Lower leg skin (tissue), 4 donors: ENCODE data around the gene GPX5. TPM values are rescaled to one million over a fixed set of nuclear protein-coding genes. Genes with fewer than 3 reads are reported as not detected.
"Not testable (repeated sequence)": the region's sequence is repeated elsewhere in the genome, so short reads cannot be mapped to it uniquely, and the experiment has no call there.

Experiments used
- DNase-seq, 2 donors: peaks; one replicate each; pipeline ENCODE4 v3.0.0-alpha.2; 2019; ENCODE audit warnings: low spot score in 2 of 2
- H3K4me3 ChIP-seq: fragments of 200-600 bp; sonication (generic); 2 replicates; pipeline ENCODE4 v1.5.1; 2017; ENCODE audit warnings: mild to moderate bottlenecking, low read depth; ENCODE audit not compliant: poor library complexity, severe bottlenecking
- POLR2A ChIP-seq, 2 donors: fragments of 450-650 bp; IDR thresholded peaks; one replicate each; pipeline ENCODE4 v1.6.1; 2016 to 2017; ENCODE audit warnings: antibody characterized with exemption in 2 of 2, mild to moderate bottlenecking in 1 of 2, moderate library complexity in 1 of 2
- WGBS, 2 donors: methylation state at CpG; one replicate each; pipeline ENCODE4 v1.1.5; 2018; 5-methylcytosine and 5-hydroxymethylcytosine counted together
- intact Hi-C: fragments of 100-400 bp; cut with DNase I; formaldehyde crosslinking; loops from one replicate; pipeline ENCODE4 v1.15.0; 2023; ENCODE audit warnings: low total_unique reads
- total RNA-seq, 4 donors: library from RNA; depleted of rRNA; stranded (reverse); fragments of >200 nt; gene quantifications; one replicate each; pipeline ENCODE4 v1.1.0, GENCODE V29; 2016
- TF ChIP-seq, protein P1 (sequence below), 3 donors: fragments of 450-650 bp; IDR thresholded peaks; one replicate each; pipeline ENCODE4 v1.5.1; 2016; ENCODE audit warnings: antibody characterized with exemption in 3 of 3, mild to moderate bottlenecking in 3 of 3, moderate library complexity in 2 of 3

Gene GPX5
- total RNA-seq, 4 donors from 2014 or later, result not detected

DNA sequence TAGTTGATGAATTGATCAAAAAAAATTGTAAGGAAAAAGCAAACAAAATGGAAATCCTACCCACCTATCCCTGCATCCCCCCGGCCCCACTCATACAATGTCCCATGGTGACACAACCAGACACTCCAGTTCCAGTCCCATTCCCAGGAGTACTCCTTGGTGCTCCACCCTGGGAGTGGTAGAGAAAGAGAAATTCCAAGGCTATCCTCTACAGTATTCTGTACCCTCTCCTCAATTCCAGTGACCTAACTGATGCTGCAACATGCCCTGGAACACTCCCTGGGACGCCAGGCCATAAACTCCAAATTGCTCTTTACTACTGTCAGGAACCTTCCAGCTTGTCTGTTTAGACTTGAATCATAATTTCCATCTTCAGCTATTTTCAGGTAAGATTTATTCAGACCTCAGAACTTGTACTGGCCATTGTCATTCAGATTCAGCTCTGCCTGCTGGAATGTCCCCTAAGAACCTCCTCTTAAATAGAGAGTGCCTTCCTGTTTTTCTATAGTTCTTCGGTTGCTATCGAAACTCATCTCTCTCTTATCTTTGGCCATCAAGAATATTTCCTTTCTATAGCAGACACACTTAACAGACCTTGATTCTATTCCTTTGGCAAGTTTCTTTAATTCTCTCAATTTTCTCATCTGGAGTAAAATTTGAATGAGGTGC is 18.7 kb upstream of the GPX5 start:
- DNase-seq, result no peak
- no peak for TF ChIP-seq POLR2A (IDR thresholded peaks at IDR 0.05)
- TF ChIP-seq, protein P1, sequence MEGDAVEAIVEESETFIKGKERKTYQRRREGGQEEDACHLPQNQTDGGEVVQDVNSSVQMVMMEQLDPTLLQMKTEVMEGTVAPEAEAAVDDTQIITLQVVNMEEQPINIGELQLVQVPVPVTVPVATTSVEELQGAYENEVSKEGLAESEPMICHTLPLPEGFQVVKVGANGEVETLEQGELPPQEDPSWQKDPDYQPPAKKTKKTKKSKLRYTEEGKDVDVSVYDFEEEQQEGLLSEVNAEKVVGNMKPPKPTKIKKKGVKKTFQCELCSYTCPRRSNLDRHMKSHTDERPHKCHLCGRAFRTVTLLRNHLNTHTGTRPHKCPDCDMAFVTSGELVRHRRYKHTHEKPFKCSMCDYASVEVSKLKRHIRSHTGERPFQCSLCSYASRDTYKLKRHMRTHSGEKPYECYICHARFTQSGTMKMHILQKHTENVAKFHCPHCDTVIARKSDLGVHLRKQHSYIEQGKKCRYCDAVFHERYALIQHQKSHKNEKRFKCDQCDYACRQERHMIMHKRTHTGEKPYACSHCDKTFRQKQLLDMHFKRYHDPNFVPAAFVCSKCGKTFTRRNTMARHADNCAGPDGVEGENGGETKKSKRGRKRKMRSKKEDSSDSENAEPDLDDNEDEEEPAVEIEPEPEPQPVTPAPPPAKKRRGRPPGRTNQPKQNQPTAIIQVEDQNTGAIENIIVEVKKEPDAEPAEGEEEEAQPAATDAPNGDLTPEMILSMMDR (IDR thresholded peaks at IDR 0.05), result no peak
- H3K4me3 ChIP-seq, result no peak overlapping the region
- 64 to 65% methylated on average over 4 of the region's 4 CpGs for WGBS, 2 donors
- intact Hi-C loops, result no loop called here

GRCh38 chr6:28511628-28512300 is 13.9 kb upstream of the GPX5 start:
- no peak overlapping the region for H3K4me3 ChIP-seq
- DNase-seq, result no peak
- intact Hi-C loops, result no loop called here
- TF ChIP-seq, protein P1 (IDR thresholded peaks at IDR 0.05), result no peak
- no peak for TF ChIP-seq POLR2A (IDR thresholded peaks at IDR 0.05)
- 95 to 96% methylated on average over 33 to 50 of the region's 51 CpGs for WGBS, 2 donors

DNA sequence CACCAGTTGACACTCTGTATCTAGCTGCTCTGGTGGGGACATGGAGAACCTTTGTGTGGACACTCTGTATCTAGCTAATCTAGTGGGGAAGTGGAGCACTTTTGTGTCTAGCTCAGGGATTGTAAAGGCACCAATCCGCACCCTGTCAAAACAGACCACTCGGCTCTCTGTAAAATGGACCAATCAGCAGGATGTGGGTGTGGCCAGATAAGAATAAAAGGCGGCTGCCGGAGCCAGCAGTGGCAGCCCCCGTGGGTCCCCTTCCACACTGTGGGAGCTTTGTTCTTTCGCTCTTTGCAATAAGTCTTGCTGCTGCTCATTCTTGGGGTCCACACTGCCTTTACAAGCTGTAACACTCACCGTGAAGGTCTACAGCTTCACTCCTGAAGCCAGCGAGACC is 13.3 kb upstream of the GPX5 start:
- WGBS, 2 donors, result 91 to 93% methylated on average over 8 of the region's 8 CpGs
- intact Hi-C loops, DNase-seq, H3K4me3 ChIP-seq: not testable (repeated sequence)

- TF ChIP-seq POLR2A (IDR thresholded peaks at IDR 0.05), result no peak
- TF ChIP-seq, protein P1 (IDR thresholded peaks at IDR 0.05), result no peak
- intact Hi-C loops, result no loop called here
- no peak for DNase-seq
- no peak within 1 kb of the TSS for H3K4me3 ChIP-seq
- 41 to 48% methylated on average over 4 of the region's 4 CpGs for WGBS, 2 donors
Measured at GRCh38 chr6:28515676-28516075, 10.0 kb upstream of the GPX5 start, which contains the start of gene GPX6. Gene GPX6 (minus strand): TSS chr6:28515793. CDS start chr6:28515743, 50 bp downstream.

DNA sequence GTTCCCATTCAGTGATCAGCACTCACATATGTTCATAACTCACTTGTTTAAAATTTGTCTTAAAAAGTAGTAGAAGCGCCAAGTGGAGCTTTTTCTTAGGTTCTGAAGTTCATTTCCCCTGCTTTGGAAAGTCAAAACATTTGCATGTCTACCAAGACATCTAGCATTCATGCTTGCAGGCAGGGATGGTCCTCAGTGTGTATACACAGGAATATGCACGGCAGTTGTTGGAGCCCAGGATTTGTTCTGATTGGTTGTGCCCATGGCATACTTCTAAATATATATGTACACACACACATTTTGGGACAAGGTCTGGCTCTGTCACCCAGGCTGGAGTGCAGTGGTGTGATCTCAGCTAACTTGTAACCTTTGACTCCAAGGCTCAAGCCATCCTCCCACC is 7.7 kb upstream of the GPX5 start:
- no peak for TF ChIP-seq POLR2A (IDR thresholded peaks at IDR 0.05)
- TF ChIP-seq, protein P1 (IDR thresholded peaks at IDR 0.05), result no peak
- intact Hi-C loops, result no loop called here

GRCh38 chr6:28522594-28523240 is 3.0 kb upstream of the GPX5 start:
- no peak for TF ChIP-seq POLR2A (IDR thresholded peaks at IDR 0.05)
- TF ChIP-seq, protein P1 (IDR thresholded peaks at IDR 0.05), result no peak
- no peak for DNase-seq
- no peak overlapping the region for H3K4me3 ChIP-seq
- intact Hi-C loops, result no loop called here

More for the DNA sequence above, 7.7 kb upstream of the GPX5 start:
- WGBS, 2 donors, result 63 to 66% methylated on average over 2 of the region's 2 CpGs
- DNase-seq, result no peak
- H3K4me3 ChIP-seq, result no peak overlapping the region
